Measurements from ENCODE around the gene SLC12A6.
"Not testable (repeated sequence)": the region's sequence is repeated elsewhere in the genome, so short reads cannot be mapped to it uniquely, and the experiment has no call there.

SLC12A6 gene

DNA sequence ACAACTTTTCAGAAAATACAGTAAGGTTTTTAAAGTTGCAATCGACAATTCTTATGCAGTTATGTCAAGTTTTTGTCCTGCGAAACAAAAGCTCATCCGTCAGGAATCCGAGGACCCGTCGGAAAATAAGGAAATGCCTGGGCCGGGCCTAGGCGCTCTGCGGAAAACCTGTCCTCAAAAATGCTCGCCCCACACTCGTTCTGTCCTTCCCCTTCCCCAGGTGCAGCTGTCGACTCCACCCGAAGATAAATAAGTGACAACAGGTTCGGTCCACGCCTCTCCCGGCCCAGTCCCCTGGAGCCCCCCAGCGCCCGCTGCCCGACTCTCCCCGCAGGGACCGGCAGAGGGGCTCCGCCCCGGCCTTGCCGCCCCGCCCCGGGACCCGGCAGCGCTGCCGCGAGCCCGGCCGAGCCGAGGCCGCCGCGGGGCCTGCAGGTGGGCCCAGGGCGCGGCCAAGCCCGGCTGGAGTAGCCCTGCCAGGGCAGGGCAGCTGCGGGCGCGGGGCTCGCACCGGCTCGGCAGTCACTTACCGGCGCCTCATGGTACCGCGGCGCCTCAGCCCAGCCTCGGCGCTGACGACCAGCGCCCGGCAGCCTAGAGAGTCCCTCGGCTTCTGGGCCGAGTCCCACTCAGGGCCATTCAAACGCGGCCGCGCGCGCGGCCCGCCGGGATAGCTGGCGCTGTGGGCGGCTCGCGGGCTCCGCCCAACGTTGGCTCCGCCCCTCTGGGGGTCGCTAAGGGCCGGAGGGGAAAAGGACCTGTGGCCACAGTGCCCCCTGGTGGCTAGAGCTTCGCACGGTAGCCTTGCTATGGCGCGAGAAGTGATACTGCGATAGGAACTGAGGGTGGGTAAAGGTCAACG lies 127.9 kb downstream of the SLC12A6 start, which contains the start of gene KATNBL1:
Gene KATNBL1 (minus strand): TSS at position 676 of the 862 bp plus-strand sequence. CDS start 46,420 bp downstream, outside the sequence.
- in situ Hi-C loops (cut with MboI; ENCODE audit: low sequenced_read_pairs) = no loop called here

DNA sequence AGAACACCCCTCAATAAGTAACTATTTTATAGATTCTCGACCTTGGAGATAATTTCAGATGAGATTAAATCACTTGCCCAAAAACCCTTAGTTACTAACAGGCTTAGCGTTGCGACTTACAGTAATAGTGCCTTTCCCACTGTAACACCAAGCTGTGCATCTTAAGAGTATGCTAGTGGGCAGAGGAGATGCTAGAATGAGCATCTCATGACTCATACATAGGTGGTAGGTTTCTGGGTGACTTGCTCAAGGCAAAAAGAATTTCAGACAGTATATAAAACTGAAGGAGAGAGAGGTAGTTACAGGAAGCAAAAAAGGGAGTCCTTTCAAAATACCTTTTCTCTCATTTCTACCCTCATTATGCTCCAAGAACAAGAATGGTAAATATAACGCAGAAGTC lies 131.6 kb downstream of the SLC12A6 start:
- no peak overlapping the region for H3K4me3 ChIP-seq
- H3K27me3 ChIP-seq (ENCODE audit: low read depth) = no peaks in the 10 kb centered on the region
- no peaks in the 10 kb centered on the region for H3K9me3 ChIP-seq
- in situ Hi-C loops (cut with MboI; ENCODE audit: low sequenced_read_pairs) = no loop called here
- H3K4me1 ChIP-seq = no peaks in the 10 kb centered on the region
- H3K36me3 ChIP-seq (replicated peaks) = peaks cover 3% of the 10 kb centered on the region; the same call in 1 of the 2 replicates
- no peak for DNase-seq (ENCODE audit: low spot score in 2 of 2)

More for the DNA sequence above, 127.9 kb downstream of the SLC12A6 start, which contains the start of gene KATNBL1:
- Histone ChIP-seq H3K4me3 (peak within 1 kb of the TSS; percentile 54), H3K27me3 (ENCODE audit: low read depth) (no peaks in the 10 kb centered on the region), H3K9me3 (no peaks in the 10 kb centered on the region), H3K4me1 (peaks cover 3% of the 10 kb centered on the region; the same call in 1 of the 2 replicates), H3K36me3 (replicated peaks) (no peaks in the 10 kb centered on the region; the same call in 1 of the 2 replicates)
- DNase-seq (ENCODE audit: low spot score in 2 of 2) = peak; percentile 91 to 99

DNA sequence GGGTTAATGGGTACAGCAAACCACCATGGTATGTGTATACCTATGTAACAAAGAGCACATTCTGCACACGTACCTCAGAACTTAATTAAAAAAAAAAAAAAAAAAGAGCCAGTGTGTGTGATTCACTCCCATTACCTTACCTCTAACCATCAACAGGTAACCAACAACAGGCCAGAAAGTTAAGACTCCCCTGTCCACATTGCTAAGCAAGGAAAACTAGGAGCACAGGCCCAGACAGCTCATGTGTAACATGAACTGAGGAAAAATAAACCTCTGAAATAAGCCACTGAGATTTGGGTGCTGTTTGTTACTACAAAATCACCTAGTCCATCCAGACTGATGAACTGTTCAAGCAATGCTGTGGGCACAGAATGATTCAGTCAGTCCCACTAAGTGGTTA lies 133.6 kb downstream of the SLC12A6 start:
- H3K9me3 ChIP-seq = no peaks in the 10 kb centered on the region
- peaks cover 3% of the 10 kb centered on the region; the same call in 1 of the 2 replicates for H3K36me3 ChIP-seq (replicated peaks)
- in situ Hi-C loops (cut with MboI; ENCODE audit: low sequenced_read_pairs) = no loop called here
- no peak for DNase-seq (ENCODE audit: low spot score in 2 of 2)
- H3K27me3 ChIP-seq (ENCODE audit: low read depth) = no peaks in the 10 kb centered on the region
- peaks cover under 1% of the 10 kb centered on the region for H3K4me1 ChIP-seq
- no peak overlapping the region for H3K4me3 ChIP-seq

DNA sequence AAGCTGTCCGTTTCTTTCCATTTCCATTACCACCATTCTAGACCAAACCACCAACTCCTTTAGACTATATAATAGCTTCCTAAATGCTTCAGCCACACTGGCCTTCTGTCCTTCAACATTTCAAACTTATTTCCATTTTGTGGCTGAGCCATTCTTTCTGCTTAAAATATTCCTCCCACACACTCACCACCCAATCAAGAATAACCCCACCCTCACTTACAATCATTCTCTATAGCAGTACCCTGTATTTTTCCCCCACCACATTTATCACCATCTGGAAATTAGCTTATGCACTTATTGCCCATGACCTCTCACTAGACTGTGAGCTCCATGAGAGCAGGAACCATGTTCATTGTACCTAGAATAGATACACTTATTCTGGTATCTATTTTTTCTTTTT lies 134.3 kb downstream of the SLC12A6 start:
- no peak for DNase-seq (ENCODE audit: low spot score in 2 of 2)
- Histone ChIP-seq H3K4me1 (peaks cover 7% of the 10 kb centered on the region), H3K27me3 (ENCODE audit: low read depth) (no peaks in the 10 kb centered on the region), H3K9me3 (no peaks in the 10 kb centered on the region), H3K36me3 (replicated peaks) (peaks cover 3% of the 10 kb centered on the region; the same call in 1 of the 2 replicates), H3K4me3 (no peak overlapping the region)
- in situ Hi-C loops (cut with MboI; ENCODE audit: low sequenced_read_pairs) = no loop called here

DNA sequence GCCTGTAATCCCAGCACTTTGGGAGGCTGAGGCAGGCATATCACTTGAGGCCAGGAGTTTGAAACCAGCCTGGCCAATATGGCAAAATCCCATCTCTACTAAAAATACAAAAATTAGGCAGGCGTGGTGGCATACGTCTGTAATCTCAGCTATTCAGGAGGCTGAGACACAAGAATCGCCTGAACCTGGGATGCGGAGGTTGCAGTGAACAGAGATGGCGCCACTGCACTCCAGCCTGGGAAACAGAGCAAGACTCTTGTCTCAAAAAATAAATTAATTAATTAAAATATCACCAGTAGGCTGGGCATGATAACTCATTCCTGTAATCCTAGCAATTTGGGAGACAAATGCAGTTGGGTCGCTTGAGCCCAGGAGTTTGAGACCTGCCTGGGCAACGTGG lies 144.3 kb downstream of the SLC12A6 start:
- H3K27me3 ChIP-seq (ENCODE audit: low read depth); DNase-seq (ENCODE audit: low spot score in 2 of 2); H3K4me3 ChIP-seq; H3K36me3 ChIP-seq (replicated peaks); in situ Hi-C loops (cut with MboI; ENCODE audit: low sequenced_read_pairs); H3K4me1 ChIP-seq; H3K9me3 ChIP-seq: not testable (repeated sequence)

DNA sequence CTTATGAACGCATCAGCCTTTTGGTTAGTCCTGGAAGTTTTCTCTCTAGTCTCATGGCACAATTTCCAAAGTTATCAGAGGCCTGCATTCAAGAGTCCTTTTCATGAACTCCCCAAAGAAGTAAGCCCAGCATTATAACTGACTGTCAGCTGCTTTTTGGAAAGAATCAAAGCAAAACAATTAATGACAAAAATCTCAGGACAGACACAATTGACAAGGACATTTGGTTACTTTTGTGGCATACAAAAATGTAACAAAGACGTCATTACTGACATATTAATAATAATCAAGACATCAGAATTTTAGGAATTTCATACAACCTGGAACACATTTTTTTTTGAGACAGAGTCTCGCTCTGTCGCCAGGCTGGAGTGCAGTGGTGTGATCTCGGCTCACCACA lies 148.9 kb downstream of the SLC12A6 start:
- Histone ChIP-seq H3K9me3 (no peaks in the 10 kb centered on the region), H3K4me1 (no peaks in the 10 kb centered on the region), H3K27me3 (ENCODE audit: low read depth) (no peaks in the 10 kb centered on the region), H3K36me3 (replicated peaks) (no peaks in the 10 kb centered on the region), H3K4me3 (no peak overlapping the region)
- in situ Hi-C loops (cut with MboI; ENCODE audit: low sequenced_read_pairs) = no loop called here
- no peak for DNase-seq (ENCODE audit: low spot score in 2 of 2)

DNA sequence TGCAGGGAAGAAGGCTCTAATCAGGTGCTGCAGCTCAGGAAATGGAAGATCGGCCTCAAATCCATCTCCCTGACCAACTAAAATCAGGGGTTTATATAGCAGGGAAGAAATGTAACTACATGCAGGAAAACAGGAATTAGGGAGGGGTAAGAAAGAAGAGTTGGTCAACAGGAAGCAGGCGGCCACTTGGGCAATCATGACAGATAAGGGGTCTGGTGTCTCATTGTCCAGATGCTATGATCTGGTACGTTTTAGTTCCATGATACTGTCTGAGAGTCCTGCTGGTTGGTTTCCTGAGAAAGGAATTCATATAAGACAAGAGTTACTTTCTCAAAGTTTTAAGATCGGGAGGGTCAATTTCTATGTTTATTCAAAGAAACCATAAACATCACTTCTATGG lies 151.9 kb downstream of the SLC12A6 start:
- Histone ChIP-seq H3K27me3 (ENCODE audit: low read depth) (no peaks in the 10 kb centered on the region), H3K9me3 (no peaks in the 10 kb centered on the region), H3K4me3 (no peak overlapping the region), H3K36me3 (replicated peaks) (no peaks in the 10 kb centered on the region; the same call in 1 of the 2 replicates), H3K4me1 (no peaks in the 10 kb centered on the region)
- in situ Hi-C loops (cut with MboI; ENCODE audit: low sequenced_read_pairs) = no loop called here
- no peak for DNase-seq (ENCODE audit: low spot score in 2 of 2)

DNA sequence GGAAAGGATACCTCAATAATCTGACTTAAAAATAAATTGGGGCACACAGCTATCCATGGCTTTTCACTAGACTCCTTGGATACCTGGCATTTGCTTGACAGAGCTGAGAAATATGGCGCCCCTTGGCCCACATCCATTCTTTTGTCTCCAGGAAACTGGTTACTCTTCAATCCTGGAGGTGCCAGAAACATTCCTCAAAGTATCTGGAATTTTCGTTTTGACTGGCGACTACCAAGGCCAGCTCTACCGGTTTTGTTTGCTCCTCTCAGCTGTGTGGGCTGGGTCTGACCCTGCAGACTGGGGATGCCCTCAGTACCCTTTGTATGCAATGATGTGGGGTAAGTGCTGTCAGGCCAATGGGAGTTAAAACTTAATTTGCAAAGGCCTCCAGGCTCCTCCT lies 154.6 kb downstream of the SLC12A6 start:
- no peak for DNase-seq (ENCODE audit: low spot score in 2 of 2)
- H3K36me3 ChIP-seq (replicated peaks) = no peaks in the 10 kb centered on the region; the same call in 1 of the 2 replicates
- H3K4me1 ChIP-seq = peaks cover 2% of the 10 kb centered on the region
- H3K27me3 ChIP-seq (ENCODE audit: low read depth) = no peaks in the 10 kb centered on the region
- H3K9me3 ChIP-seq = no peaks in the 10 kb centered on the region
- H3K4me3 ChIP-seq = no peak overlapping the region
- in situ Hi-C loops (cut with MboI; ENCODE audit: low sequenced_read_pairs) = no loop called here
